ENCODE results near the gene OLFML2B.

Gene OLFML2B

DNA sequence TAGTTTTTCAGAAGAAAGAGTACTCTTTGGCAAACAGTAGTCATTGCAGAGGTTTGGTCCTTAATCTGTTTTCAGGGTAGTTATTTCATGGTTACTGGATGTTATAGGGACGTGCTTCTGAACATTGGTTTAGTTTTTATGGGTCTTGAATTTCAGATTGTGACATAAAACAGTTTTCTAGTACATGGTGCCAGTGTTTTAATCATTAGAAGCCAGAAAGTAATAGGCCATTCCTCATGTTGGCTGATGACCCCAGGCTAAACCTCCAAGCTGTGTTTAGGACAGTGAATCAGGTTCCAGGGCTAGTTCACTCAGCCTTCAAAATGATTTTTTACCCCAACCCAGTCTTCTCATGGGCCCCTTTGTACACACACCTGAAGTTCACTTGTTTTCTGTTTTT is 73.3 kb downstream of the OLFML2B start:
- Histone ChIP-seq H3K4me3 (ENCODE audit: low read length) (no peak overlapping the region), H3K79me2 (ENCODE audit: control insufficient read depth, low read length) (no peaks in the 10 kb centered on the region), H3F3A (ENCODE audit: control insufficient read depth, insufficient read depth) (no peaks in the 10 kb centered on the region), H4K20me1 (ENCODE audit: control insufficient read depth, insufficient read depth, low read depth, low read length) (no peaks in the 10 kb centered on the region), H3K36me3 (ENCODE audit: control insufficient read depth, low read length) (no peaks in the 10 kb centered on the region), H3K4me2 (ENCODE audit: low read length) (no peak overlapping the region), H3K27me3 (ENCODE audit: control insufficient read depth, low read length) (no peaks in the 10 kb centered on the region), H3K27ac (ENCODE audit: low read depth, low read length) (no peak overlapping the region), H3K9me2 (replicated peaks; ENCODE audit: control insufficient read depth, low read length) (no peaks in the 10 kb centered on the region; the same call in 1 of the 2 replicates), H3K4me1 (ENCODE audit: control insufficient read depth, low read length) (no peaks in the 10 kb centered on the region), H3K9me3 (ENCODE audit: control insufficient read depth, insufficient read depth, low read length) (no peaks in the 10 kb centered on the region)
- TF ChIP-seq, protein P1, sequence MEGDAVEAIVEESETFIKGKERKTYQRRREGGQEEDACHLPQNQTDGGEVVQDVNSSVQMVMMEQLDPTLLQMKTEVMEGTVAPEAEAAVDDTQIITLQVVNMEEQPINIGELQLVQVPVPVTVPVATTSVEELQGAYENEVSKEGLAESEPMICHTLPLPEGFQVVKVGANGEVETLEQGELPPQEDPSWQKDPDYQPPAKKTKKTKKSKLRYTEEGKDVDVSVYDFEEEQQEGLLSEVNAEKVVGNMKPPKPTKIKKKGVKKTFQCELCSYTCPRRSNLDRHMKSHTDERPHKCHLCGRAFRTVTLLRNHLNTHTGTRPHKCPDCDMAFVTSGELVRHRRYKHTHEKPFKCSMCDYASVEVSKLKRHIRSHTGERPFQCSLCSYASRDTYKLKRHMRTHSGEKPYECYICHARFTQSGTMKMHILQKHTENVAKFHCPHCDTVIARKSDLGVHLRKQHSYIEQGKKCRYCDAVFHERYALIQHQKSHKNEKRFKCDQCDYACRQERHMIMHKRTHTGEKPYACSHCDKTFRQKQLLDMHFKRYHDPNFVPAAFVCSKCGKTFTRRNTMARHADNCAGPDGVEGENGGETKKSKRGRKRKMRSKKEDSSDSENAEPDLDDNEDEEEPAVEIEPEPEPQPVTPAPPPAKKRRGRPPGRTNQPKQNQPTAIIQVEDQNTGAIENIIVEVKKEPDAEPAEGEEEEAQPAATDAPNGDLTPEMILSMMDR (IDR thresholded peaks at IDR 0.05; ENCODE audit: low read depth, low read length, poor library complexity, severe bottlenecking) = no peak
- TF ChIP-seq EZH2phosphoT487 (IDR thresholded peaks at IDR 0.05; ENCODE audit: borderline replicate concordance, low read length) = no peak

GRCh38 chr1:161949548-161949947 is 74.1 kb downstream of the OLFML2B start:
- Histone ChIP-seq H3K4me3 (ENCODE audit: low read length) (no peak overlapping the region), H3K4me1 (ENCODE audit: control insufficient read depth, low read length) (no peaks in the 10 kb centered on the region), H3K4me2 (ENCODE audit: low read length) (no peak overlapping the region), H3K9me2 (replicated peaks; ENCODE audit: control insufficient read depth, low read length) (no peaks in the 10 kb centered on the region; the same call in 1 of the 2 replicates), H4K20me1 (ENCODE audit: control insufficient read depth, insufficient read depth, low read depth, low read length) (no peaks in the 10 kb centered on the region), H3K27ac (ENCODE audit: low read depth, low read length) (no peak overlapping the region), H3K79me2 (ENCODE audit: control insufficient read depth, low read length) (no peaks in the 10 kb centered on the region), H3F3A (ENCODE audit: control insufficient read depth, insufficient read depth) (no peaks in the 10 kb centered on the region), H3K36me3 (ENCODE audit: control insufficient read depth, low read length) (no peaks in the 10 kb centered on the region), H3K9me3 (ENCODE audit: control insufficient read depth, insufficient read depth, low read length) (no peaks in the 10 kb centered on the region), H3K27me3 (ENCODE audit: control insufficient read depth, low read length) (no peaks in the 10 kb centered on the region)
- TF ChIP-seq EZH2phosphoT487 (IDR thresholded peaks at IDR 0.05; ENCODE audit: borderline replicate concordance, low read length) = no peak
- TF ChIP-seq, protein P1 (IDR thresholded peaks at IDR 0.05; ENCODE audit: low read depth, low read length, poor library complexity, severe bottlenecking) = no peak

DNA sequence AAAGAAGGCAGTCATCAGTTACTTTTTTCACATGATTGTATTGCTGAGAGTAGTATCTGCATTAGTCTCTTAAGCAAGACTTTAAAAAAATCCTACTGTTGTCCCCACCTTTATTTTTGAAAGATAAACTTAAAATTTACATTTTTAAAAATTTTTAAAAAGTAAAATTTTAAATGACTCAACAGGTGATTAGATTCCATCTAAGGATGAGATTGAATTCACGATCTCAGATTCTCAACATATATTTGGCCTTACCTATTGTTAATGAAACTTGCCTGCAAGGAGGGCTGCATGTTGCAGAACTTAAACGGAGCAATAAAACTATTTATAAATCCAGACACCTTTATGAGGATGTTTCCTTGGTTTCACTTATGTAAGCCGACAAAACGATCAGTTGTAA is 75.2 kb downstream of the OLFML2B start:
- H4K20me1 ChIP-seq (ENCODE audit: control insufficient read depth, insufficient read depth, low read depth, low read length) = no peaks in the 10 kb centered on the region
- H3K36me3 ChIP-seq (ENCODE audit: control insufficient read depth, low read length) = no peaks in the 10 kb centered on the region
- H3K27ac ChIP-seq (ENCODE audit: low read depth, low read length) = no peak overlapping the region
- no peaks in the 10 kb centered on the region for H3K9me3 ChIP-seq (ENCODE audit: control insufficient read depth, insufficient read depth, low read length)
- no peaks in the 10 kb centered on the region for H3K4me1 ChIP-seq (ENCODE audit: control insufficient read depth, low read length)
- H3K27me3 ChIP-seq (ENCODE audit: control insufficient read depth, low read length) = no peaks in the 10 kb centered on the region
- no peaks in the 10 kb centered on the region; the same call in 1 of the 2 replicates for H3K9me2 ChIP-seq (replicated peaks; ENCODE audit: control insufficient read depth, low read length)
- H3K4me2 ChIP-seq (ENCODE audit: low read length) = no peak overlapping the region
- H3K4me3 ChIP-seq (ENCODE audit: low read length) = no peak overlapping the region
- no peaks in the 10 kb centered on the region for H3K79me2 ChIP-seq (ENCODE audit: control insufficient read depth, low read length)
- TF ChIP-seq, protein P1 (IDR thresholded peaks at IDR 0.05; ENCODE audit: low read depth, low read length, poor library complexity, severe bottlenecking) = no peak
- TF ChIP-seq EZH2phosphoT487 (IDR thresholded peaks at IDR 0.05; ENCODE audit: borderline replicate concordance, low read length) = no peak
- H3F3A ChIP-seq (ENCODE audit: control insufficient read depth, insufficient read depth) = no peaks in the 10 kb centered on the region
